Panc1 (cell line): Measurements from ENCODE around the gene DPH1.

ENCODE experiments used
- POLR2AphosphoS5 ChIP-seq: IDR thresholded peaks from 2 replicates; pipeline ENCODE4 v1.6.1; 2012; ENCODE audit warnings: mild to moderate bottlenecking, low read depth, low read length, moderate library complexity
- REST ChIP-seq, 2 experiments: IDR thresholded peaks; 2 replicates each; pipeline ENCODE4 v1.6.1; 2011 to 2012; ENCODE audit warnings: low read depth in 2 of 2, control low read depth in 1 of 2, low read length in 1 of 2, mild to moderate bottlenecking in 1 of 2, moderate library complexity in 1 of 2; ENCODE audit not compliant: insufficient read depth in 1 of 2
- TF ChIP-seq, protein P1 (sequence below): fragments of 450-650 bp; IDR thresholded peaks from 2 replicates; pipeline ENCODE4 v1.5.1; 2017; ENCODE audit warnings: mild to moderate bottlenecking

DNA sequence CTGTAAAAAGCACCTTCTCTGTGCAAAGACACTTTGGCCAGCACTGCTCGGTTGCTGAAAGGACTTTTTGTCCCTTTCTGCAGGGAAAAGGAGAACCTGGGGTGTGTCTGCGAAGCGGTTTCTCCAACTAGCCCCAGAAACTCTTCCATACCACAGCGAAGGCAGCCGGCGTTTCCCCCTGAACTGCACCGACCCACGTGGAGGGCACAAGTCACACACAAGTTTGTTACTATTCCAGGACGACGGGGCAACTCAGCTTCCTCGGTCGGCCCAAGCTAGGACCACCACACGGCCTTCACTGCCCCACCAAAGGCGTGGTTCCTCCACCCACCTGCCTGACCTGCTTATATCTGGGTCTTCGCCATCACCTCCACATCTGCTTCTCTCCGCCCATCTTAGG, 6.7 kb upstream of the DPH1 start:
- TF ChIP-seq, protein P1, sequence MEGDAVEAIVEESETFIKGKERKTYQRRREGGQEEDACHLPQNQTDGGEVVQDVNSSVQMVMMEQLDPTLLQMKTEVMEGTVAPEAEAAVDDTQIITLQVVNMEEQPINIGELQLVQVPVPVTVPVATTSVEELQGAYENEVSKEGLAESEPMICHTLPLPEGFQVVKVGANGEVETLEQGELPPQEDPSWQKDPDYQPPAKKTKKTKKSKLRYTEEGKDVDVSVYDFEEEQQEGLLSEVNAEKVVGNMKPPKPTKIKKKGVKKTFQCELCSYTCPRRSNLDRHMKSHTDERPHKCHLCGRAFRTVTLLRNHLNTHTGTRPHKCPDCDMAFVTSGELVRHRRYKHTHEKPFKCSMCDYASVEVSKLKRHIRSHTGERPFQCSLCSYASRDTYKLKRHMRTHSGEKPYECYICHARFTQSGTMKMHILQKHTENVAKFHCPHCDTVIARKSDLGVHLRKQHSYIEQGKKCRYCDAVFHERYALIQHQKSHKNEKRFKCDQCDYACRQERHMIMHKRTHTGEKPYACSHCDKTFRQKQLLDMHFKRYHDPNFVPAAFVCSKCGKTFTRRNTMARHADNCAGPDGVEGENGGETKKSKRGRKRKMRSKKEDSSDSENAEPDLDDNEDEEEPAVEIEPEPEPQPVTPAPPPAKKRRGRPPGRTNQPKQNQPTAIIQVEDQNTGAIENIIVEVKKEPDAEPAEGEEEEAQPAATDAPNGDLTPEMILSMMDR, result no peak
- TF ChIP-seq REST (IDR thresholded peaks at IDR 0.05; ENCODE audit: insufficient read depth in 1 of 2, low read depth in 2 of 2, low read length in 1 of 2) (no peak), POLR2AphosphoS5 (no peak)
